ENCODE measurements around the gene SLC51B. TPM values are rescaled to one million over a fixed set of nuclear protein-coding genes. Genes with fewer than 3 reads are reported as not detected.

Gene SLC51B
- total RNA-seq, 3 donors from 2014 or later (not counting 1 experiment from before 2014, with no cell fraction given) = not detected

DNA sequence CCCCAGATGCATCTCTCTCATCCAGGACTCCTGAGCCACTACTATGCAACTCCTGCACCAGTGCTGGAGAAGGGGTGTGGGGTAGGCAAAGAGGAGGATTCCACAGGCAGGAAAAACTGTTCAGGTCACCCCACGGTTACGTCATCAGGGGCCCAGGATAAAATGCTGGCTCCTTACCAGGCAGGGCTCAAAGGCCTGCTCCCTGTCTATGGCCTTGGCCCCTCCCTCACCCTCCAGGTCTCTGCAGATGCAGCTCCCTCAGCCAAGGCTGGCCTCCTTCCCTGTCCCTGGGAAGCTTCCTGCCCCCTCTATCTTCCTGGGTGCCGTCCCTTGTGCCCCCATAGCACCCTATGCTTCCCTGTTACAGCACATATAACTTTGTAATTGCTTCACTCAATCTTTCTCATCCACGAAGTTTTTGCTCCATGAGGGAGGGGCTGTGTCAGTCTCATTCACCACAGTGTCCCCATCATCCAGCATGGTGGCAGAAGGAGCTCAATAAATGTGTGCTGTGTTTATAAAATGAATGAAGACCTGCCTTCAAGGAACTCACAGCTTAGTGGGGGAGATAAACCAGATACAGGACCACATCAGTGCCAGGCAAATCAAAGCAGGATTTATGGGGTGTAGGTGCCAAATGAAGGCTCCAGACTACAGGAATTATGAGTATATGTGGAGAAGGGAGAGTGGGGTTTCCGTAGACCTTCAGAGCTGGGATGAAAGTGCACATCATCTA lies 50.0 kb downstream of the SLC51B start:
- H3K9me3 ChIP-seq (ENCODE audit: control insufficient read depth, insufficient read depth, low read length) = no peaks in the 10 kb centered on the region
- TF ChIP-seq, protein P1, sequence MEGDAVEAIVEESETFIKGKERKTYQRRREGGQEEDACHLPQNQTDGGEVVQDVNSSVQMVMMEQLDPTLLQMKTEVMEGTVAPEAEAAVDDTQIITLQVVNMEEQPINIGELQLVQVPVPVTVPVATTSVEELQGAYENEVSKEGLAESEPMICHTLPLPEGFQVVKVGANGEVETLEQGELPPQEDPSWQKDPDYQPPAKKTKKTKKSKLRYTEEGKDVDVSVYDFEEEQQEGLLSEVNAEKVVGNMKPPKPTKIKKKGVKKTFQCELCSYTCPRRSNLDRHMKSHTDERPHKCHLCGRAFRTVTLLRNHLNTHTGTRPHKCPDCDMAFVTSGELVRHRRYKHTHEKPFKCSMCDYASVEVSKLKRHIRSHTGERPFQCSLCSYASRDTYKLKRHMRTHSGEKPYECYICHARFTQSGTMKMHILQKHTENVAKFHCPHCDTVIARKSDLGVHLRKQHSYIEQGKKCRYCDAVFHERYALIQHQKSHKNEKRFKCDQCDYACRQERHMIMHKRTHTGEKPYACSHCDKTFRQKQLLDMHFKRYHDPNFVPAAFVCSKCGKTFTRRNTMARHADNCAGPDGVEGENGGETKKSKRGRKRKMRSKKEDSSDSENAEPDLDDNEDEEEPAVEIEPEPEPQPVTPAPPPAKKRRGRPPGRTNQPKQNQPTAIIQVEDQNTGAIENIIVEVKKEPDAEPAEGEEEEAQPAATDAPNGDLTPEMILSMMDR (IDR thresholded peaks at IDR 0.05) = no peak
- ATAC-seq = no peak
- H3K9me3 Mint-ChIP-seq = no peaks in the 10 kb centered on the region
- DNase-seq = no peak
- intact Hi-C loops (cut with micrococcal nuclease) = no loop called here
- H3K4me1 Mint-ChIP-seq = peaks cover 0 to 5% of the 10 kb centered on the region in 2 donors
- peaks cover 18% of the 10 kb centered on the region for H3K36me3 ChIP-seq (ENCODE audit: control insufficient read depth, insufficient read depth, low read length)
- no peak overlapping the region for H3K4me3 Mint-ChIP-seq
- no peak overlapping the region for H3K27ac Mint-ChIP-seq
- no peaks in the 10 kb centered on the region for H3K27me3 Mint-ChIP-seq (ENCODE audit: low read depth in 2 of 2)
- H3K27ac ChIP-seq (ENCODE audit: low read length) = no peak overlapping the region
- 97% methylated on average over 4 of the region's 5 CpGs for WGBS (ENCODE audit: insufficient coverage)
- H3K36me3 Mint-ChIP-seq = no peaks in the 10 kb centered on the region
- no peaks in the 10 kb centered on the region for H3K4me1 ChIP-seq (ENCODE audit: control insufficient read depth, insufficient read depth, low read length)
- no peaks in the 10 kb centered on the region for H3K27me3 ChIP-seq (ENCODE audit: control insufficient read depth, insufficient read depth, low read length)
- no peak overlapping the region for H3K4me3 ChIP-seq (ENCODE audit: low read length)

DNA sequence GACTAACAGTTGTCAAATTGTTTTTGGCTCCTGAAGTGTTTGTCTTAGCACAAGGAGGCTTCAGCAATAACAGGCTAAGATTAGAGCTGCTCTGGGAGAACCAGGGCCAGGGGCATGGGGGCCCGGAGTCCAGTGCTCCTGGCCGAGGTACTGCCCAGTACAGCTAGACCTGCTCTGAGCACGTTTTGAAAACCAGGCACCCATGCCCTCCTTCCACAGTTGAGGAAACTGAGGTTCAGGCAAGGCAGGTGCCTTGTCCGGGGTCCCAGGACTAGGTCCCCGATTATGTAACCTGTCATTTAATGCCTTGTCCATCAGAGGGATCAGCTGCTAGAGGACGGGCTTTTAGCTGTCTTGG lies 50.5 kb downstream of the SLC51B start:
- Mint-ChIP-seq H3K36me3 (no peaks in the 10 kb centered on the region), H3K4me3 (no peak overlapping the region), H3K4me1 (peaks cover 0 to 7% of the 10 kb centered on the region in 2 donors), H3K27ac (no peak overlapping the region), H3K27me3 (ENCODE audit: low read depth in 2 of 2) (no peaks in the 10 kb centered on the region), H3K9me3 (no peaks in the 10 kb centered on the region)
- H3K27me3 ChIP-seq (ENCODE audit: control insufficient read depth, insufficient read depth, low read length) = no peaks in the 10 kb centered on the region
- no peak overlapping the region for H3K27ac ChIP-seq (ENCODE audit: low read length)
- no peaks in the 10 kb centered on the region for H3K9me3 ChIP-seq (ENCODE audit: control insufficient read depth, insufficient read depth, low read length)
- ATAC-seq (no peak), DNase-seq (no peak)
- intact Hi-C loops (cut with micrococcal nuclease) = no loop called here
- H3K36me3 ChIP-seq (ENCODE audit: control insufficient read depth, insufficient read depth, low read length) = peaks cover 20% of the 10 kb centered on the region
- no peak overlapping the region for H3K4me3 ChIP-seq (ENCODE audit: low read length)
- TF ChIP-seq, protein P1 (IDR thresholded peaks at IDR 0.05) = no peak
- no peaks in the 10 kb centered on the region for H3K4me1 ChIP-seq (ENCODE audit: control insufficient read depth, insufficient read depth, low read length)
- WGBS (ENCODE audit: insufficient coverage) = 89% methylated on average over 6 of the region's 6 CpGs

DNA sequence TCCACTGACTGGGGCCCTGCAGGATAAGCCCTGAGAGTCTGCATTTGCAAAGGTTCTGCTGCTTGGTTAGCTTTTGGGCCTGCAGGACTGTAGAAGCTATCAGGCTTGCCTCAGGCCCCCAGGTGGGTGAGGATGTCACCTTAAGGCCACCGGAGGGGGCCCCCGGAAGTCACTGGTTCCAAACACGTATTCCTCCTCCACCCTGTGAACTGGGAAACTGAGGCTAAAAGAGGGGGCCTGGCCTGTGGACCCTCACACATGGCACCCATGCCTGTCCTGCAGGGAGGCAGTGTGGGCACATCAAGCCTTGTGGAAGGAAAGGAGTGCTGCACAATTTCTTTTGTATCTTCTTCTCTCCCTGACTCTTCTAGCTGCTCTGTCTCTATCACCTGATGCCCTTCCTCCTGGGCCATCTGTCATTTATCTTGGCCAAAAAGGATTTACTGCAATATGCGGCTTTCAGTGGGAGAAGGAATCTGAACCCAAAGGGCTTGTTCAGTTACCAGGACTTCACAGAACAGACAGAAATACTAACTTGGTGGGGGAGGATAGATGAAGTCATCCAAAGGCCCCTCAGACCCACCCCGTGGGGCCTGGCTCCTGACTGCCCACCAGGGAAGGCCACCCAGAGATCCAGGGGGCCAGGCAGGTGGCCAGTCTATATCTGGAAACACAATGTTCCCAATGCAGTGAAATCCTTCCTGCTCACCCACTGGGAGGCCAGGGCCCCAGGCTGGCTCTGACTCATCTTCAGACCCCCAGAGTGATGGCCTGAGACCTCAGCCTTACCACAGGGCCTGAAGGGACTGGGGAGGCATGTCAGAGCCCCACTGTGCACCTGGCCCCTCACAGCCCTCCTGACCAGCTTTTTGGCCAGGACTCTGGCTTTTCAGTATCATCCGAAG lies 51.5 kb downstream of the SLC51B start:
- Mint-ChIP-seq H3K4me3 (no peak overlapping the region), H3K4me1 (peaks cover 7 to 16% of the 10 kb centered on the region in 2 donors), H3K36me3 (no peaks in the 10 kb centered on the region), H3K27ac (no peak overlapping the region), H3K9me3 (no peaks in the 10 kb centered on the region), H3K27me3 (ENCODE audit: low read depth in 2 of 2) (no peaks in the 10 kb centered on the region)
- H3K27ac ChIP-seq (ENCODE audit: low read length) = no peak overlapping the region
- H3K4me3 ChIP-seq (ENCODE audit: low read length) = no peak overlapping the region
- H3K36me3 ChIP-seq (ENCODE audit: control insufficient read depth, insufficient read depth, low read length) = peaks cover 20% of the 10 kb centered on the region
- TF ChIP-seq, protein P1 (IDR thresholded peaks at IDR 0.05) = no peak
- no peaks in the 10 kb centered on the region for H3K27me3 ChIP-seq (ENCODE audit: control insufficient read depth, insufficient read depth, low read length)
- no peak for DNase-seq
- peaks cover 3% of the 10 kb centered on the region for H3K4me1 ChIP-seq (ENCODE audit: control insufficient read depth, insufficient read depth, low read length)
- 94% methylated on average over 6 of the region's 6 CpGs for WGBS (ENCODE audit: insufficient coverage)
- ATAC-seq = no peak
- intact Hi-C loops (cut with micrococcal nuclease) = no loop called here
- no peaks in the 10 kb centered on the region for H3K9me3 ChIP-seq (ENCODE audit: control insufficient read depth, insufficient read depth, low read length)

All from natural killer cell (primary cell).